GM10266 (cell line): ENCODE measurements around the gene SYNPO2.
"Not testable (repeated sequence)": the region's sequence is repeated elsewhere in the genome, so short reads cannot be mapped to it uniquely, and the experiment has no call there.

ENCODE experiments used
- DNase-seq: peaks from one replicate; pipeline ENCODE4 v3.0.0; 2012; ENCODE audit errors: extremely low spot score
- CTCF ChIP-seq: IDR thresholded peaks from 2 replicates; pipeline ENCODE4 v1.5.1; 2012; ENCODE audit warnings: mild to moderate bottlenecking, low read depth; ENCODE audit not compliant: control insufficient read depth, insufficient read depth; ENCODE audit errors: missing control alignments

The SYNPO2 gene

GRCh38 chr4:118867311-118868067 is 21.2 kb upstream of the SYNPO2 start:
- TF ChIP-seq CTCF, result no peak
- no peak for DNase-seq

- TF ChIP-seq CTCF, result no peak
- DNase-seq, result no peak
Measured at GRCh38 chr4:118869808-118870342, 18.8 kb upstream of the SYNPO2 start.

GRCh38 chr4:118872181-118872580 is 16.5 kb upstream of the SYNPO2 start:
- no peak for DNase-seq
- no peak for TF ChIP-seq CTCF

GRCh38 chr4:118877797-118878196 is 10.9 kb upstream of the SYNPO2 start:
- no peak for DNase-seq
- TF ChIP-seq CTCF, result no peak

DNA sequence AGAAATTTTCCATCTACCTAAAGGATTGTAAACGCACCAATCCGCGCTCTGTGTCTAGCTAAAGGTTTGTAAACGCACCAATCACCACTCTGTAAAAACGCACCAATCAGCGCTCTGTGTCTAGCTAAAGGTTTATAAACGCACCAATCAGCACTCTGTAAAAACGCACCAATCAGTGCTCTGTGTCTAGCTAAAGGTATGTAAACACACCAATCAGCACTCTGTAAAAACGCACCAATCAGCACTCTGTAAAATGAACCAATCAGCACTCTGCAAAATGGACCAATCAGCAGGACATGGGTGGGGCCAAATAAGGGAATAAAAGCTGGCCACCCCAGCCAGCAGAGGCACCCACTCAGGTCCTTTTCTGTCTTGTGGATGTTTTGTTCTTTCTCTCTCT is 10.1 kb upstream of the SYNPO2 start:
- DNase-seq, result not testable (repeated sequence)

GRCh38 chr4:118879409-118879808 is 9.2 kb upstream of the SYNPO2 start:
- TF ChIP-seq CTCF, result no peak
- no peak for DNase-seq

- DNase-seq, result no peak
- TF ChIP-seq CTCF, result no peak
Measured at GRCh38 chr4:118881512-118882146, 7.0 kb upstream of the SYNPO2 start.

DNA sequence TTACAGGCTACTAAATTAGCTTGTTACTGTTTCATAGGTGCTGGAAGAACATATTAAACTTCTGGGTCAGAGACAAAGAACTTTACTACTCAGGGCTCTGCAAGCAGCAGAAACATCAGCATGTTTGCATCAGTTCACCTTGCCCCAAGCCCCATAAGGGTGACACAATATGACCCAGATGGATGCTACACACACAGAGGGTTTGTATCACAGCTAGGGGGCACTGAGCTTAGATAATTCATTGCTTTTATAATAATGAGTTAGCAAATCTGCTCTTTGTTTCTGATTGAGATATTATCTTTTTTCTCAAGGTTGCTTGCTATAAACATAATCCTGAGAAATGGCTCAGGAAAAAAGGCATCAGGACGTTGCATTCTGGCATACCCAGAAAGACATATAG is 4.8 kb upstream of the SYNPO2 start:
- DNase-seq, result no peak
- TF ChIP-seq CTCF, result no peak
